ENCODE data around the gene INVS.

DNA sequence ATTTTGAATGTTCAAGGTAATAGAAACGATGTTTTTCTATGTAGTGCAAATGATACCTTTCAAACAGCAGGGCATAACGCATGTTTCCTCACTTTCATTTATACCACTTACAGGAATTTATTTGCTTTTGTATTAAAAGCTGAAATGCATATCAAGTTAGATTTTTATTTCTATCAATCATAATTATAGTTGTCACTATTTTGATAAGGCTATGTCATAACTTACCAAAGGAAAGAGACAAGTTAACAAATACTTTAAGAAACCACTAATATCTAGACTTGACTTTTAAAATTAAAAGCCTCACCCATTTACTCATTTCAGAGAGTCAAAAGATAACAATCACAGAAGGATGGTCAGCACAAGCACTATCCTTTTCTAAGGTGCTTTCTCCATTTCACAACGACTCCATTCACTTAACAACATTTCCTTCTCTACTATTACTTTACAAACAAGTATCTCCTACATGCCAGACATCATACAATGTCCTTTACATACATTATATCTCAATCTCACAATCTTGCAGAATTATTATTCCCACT is 12.9 kb upstream of the INVS start:
- TF ChIP-seq, protein P1, sequence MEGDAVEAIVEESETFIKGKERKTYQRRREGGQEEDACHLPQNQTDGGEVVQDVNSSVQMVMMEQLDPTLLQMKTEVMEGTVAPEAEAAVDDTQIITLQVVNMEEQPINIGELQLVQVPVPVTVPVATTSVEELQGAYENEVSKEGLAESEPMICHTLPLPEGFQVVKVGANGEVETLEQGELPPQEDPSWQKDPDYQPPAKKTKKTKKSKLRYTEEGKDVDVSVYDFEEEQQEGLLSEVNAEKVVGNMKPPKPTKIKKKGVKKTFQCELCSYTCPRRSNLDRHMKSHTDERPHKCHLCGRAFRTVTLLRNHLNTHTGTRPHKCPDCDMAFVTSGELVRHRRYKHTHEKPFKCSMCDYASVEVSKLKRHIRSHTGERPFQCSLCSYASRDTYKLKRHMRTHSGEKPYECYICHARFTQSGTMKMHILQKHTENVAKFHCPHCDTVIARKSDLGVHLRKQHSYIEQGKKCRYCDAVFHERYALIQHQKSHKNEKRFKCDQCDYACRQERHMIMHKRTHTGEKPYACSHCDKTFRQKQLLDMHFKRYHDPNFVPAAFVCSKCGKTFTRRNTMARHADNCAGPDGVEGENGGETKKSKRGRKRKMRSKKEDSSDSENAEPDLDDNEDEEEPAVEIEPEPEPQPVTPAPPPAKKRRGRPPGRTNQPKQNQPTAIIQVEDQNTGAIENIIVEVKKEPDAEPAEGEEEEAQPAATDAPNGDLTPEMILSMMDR (IDR thresholded peaks at IDR 0.05; ENCODE audit: extremely low read depth in 1 of 2, insufficient read depth in 1 of 2, low read depth in 1 of 2, low read length in 2 of 2): no peak
- TF ChIP-seq, protein P2, sequence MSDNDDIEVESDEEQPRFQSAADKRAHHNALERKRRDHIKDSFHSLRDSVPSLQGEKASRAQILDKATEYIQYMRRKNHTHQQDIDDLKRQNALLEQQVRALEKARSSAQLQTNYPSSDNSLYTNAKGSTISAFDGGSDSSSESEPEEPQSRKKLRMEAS (IDR thresholded peaks at IDR 0.05; ENCODE audit: insufficient read depth, insufficient read length): no peak
- TF ChIP-seq FOS (IDR thresholded peaks at IDR 0.05; ENCODE audit: borderline replicate concordance, insufficient read depth, low read length) (no peak), POLR2A (IDR thresholded peaks at IDR 0.05; ENCODE audit: low read depth, low read length) (no peak)
